ENCODE measurements around the gene ANTXRL. TPM values are rescaled to one million over a fixed set of nuclear protein-coding genes. Genes with fewer than 3 reads are reported as not detected.

Gene ANTXRL
- total and polyA plus RNA-seq, 2 experiments from 2014 or later: not detected

DNA sequence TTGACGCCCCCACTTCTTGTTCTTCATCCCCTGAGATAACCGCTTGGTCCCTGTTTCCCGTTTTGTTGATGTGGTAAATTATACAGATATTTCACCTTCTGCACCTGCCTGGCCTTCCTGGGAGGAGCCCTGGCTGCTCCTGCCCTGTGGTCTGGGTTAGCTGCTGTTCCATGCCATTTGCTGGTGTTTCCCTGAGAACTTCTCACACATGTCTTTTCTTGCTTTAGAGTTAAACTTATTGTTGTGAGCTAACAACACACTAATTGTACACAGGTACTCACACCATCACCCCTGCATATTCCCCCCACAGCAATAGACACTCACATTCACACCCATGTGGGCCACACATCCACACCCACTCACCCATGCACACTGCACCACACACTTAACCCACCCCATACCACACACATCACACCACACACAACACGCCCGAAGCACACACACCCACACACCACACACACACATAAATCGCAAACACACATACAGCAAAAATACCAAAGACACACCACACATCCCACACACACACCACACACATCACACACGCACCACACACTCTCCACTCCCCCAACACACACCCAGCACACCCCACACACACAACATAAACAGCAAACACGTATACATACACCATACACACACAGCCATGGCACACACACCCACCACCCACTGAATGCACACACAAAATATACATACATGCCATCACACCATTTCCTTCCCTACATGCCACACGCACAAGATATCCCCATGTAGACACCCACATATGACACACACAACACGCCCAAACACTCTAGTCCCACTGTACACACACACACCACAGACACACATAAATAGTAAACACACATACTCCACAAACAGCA lies 19.4 kb upstream of the ANTXRL start:
- H3K4me3 Mint-ChIP-seq: no peak overlapping the region
- H3K36me3 Mint-ChIP-seq (ENCODE audit: low read depth): no peaks in the 10 kb centered on the region; the same call in 2 of the 3 replicates
- H3K4me1 ChIP-seq (ENCODE audit: insufficient read depth): no peaks in the 10 kb centered on the region
- no peak overlapping the region for H3K27ac ChIP-seq (ENCODE audit: low read depth)
- ATAC-seq: no peak
- no peaks in the 10 kb centered on the region for H3K79me2 ChIP-seq (replicated peaks; ENCODE audit: insufficient read depth)
- no peaks in the 10 kb centered on the region for H3F3A ChIP-seq (replicated peaks; ENCODE audit: low read depth)
- no peaks in the 10 kb centered on the region for H3K27me3 ChIP-seq (ENCODE audit: insufficient read depth)
- no peak for TF ChIP-seq REST (IDR thresholded peaks at IDR 0.05; ENCODE audit: unreplicated experiment)
- TF ChIP-seq JUNB (IDR thresholded peaks at IDR 0.05; ENCODE audit: unreplicated experiment): no peak
- TF ChIP-seq CREB1 (CRISPR knock-in tag; IDR thresholded peaks at IDR 0.05; ENCODE audit: low read depth): no peak
- TF ChIP-seq, protein P1, sequence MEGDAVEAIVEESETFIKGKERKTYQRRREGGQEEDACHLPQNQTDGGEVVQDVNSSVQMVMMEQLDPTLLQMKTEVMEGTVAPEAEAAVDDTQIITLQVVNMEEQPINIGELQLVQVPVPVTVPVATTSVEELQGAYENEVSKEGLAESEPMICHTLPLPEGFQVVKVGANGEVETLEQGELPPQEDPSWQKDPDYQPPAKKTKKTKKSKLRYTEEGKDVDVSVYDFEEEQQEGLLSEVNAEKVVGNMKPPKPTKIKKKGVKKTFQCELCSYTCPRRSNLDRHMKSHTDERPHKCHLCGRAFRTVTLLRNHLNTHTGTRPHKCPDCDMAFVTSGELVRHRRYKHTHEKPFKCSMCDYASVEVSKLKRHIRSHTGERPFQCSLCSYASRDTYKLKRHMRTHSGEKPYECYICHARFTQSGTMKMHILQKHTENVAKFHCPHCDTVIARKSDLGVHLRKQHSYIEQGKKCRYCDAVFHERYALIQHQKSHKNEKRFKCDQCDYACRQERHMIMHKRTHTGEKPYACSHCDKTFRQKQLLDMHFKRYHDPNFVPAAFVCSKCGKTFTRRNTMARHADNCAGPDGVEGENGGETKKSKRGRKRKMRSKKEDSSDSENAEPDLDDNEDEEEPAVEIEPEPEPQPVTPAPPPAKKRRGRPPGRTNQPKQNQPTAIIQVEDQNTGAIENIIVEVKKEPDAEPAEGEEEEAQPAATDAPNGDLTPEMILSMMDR (conservative IDR thresholded peaks at IDR 0.05; ENCODE audit: low read depth in 2 of 2): no peak
- no peak for TF ChIP-seq NANOG (IDR thresholded peaks at IDR 0.05; ENCODE audit: borderline replicate concordance)
- TF ChIP-seq POLR2AphosphoS5 (IDR thresholded peaks at IDR 0.05; ENCODE audit: low read depth): no peak
- TF ChIP-seq ETS1 (IDR thresholded peaks at IDR 0.05): no peak
- no peak for TF ChIP-seq ZNF114 (CRISPR knock-in tag; IDR thresholded peaks at IDR 0.05)
- no peak for TF ChIP-seq EZH2phosphoT487 (IDR thresholded peaks at IDR 0.05; ENCODE audit: unreplicated experiment)
- TF ChIP-seq, protein P2, sequence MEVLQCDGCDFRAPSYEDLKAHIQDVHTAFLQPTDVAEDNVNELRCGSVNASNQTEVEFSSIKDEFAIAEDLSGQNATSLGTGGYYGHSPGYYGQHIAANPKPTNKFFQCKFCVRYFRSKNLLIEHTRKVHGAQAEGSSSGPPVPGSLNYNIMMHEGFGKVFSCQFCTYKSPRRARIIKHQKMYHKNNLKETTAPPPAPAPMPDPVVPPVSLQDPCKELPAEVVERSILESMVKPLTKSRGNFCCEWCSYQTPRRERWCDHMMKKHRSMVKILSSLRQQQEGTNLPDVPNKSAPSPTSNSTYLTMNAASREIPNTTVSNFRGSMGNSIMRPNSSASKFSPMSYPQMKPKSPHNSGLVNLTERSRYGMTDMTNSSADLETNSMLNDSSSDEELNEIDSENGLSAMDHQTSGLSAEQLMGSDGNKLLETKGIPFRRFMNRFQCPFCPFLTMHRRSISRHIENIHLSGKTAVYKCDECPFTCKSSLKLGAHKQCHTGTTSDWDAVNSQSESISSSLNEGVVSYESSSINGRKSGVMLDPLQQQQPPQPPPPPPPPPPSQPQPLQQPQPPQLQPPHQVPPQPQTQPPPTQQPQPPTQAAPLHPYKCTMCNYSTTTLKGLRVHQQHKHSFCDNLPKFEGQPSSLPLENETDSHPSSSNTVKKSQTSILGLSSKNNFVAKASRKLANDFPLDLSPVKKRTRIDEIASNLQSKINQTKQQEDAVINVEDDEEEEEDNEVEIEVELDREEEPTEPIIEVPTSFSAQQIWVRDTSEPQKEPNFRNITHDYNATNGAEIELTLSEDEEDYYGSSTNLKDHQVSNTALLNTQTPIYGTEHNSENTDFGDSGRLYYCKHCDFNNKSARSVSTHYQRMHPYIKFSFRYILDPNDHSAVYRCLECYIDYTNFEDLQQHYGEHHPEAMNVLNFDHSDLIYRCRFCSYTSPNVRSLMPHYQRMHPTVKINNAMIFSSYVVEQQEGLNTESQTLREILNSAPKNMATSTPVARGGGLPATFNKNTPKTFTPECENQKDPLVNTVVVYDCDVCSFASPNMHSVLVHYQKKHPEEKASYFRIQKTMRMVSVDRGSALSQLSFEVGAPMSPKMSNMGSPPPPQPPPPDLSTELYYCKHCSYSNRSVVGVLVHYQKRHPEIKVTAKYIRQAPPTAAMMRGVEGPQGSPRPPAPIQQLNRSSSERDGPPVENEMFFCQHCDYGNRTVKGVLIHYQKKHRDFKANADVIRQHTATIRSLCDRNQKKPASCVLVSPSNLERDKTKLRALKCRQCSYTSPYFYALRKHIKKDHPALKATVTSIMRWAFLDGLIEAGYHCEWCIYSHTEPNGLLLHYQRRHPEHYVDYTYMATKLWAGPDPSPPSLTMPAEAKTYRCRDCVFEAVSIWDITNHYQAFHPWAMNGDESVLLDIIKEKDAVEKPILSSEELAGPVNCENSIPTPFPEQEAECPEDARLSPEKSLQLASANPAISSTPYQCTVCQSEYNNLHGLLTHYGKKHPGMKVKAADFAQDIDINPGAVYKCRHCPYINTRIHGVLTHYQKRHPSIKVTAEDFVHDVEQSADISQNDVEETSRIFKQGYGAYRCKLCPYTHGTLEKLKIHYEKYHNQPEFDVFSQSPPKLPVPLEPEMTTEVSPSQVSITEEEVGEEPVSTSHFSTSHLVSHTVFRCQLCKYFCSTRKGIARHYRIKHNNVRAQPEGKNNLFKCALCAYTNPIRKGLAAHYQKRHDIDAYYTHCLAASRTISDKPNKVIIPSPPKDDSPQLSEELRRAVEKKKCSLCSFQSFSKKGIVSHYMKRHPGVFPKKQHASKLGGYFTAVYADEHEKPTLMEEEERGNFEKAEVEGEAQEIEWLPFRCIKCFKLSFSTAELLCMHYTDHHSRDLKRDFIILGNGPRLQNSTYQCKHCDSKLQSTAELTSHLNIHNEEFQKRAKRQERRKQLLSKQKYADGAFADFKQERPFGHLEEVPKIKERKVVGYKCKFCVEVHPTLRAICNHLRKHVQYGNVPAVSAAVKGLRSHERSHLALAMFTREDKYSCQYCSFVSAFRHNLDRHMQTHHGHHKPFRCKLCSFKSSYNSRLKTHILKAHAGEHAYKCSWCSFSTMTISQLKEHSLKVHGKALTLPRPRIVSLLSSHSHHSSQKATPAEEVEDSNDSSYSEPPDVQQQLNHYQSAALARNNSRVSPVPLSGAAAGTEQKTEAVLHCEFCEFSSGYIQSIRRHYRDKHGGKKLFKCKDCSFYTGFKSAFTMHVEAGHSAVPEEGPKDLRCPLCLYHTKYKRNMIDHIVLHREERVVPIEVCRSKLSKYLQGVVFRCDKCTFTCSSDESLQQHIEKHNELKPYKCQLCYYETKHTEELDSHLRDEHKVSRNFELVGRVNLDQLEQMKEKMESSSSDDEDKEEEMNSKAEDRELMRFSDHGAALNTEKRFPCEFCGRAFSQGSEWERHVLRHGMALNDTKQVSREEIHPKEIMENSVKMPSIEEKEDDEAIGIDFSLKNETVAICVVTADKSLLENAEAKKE (CRISPR knock-in tag; IDR thresholded peaks at IDR 0.05): no peak
- TF ChIP-seq EZH2 (IDR thresholded peaks at IDR 0.05; ENCODE audit: low read depth, unreplicated experiment): no peak
- no peak for TF ChIP-seq STAT1 (IDR thresholded peaks at IDR 0.05; ENCODE audit: unreplicated experiment)
- TF ChIP-seq ZNF331 (CRISPR knock-in tag; IDR thresholded peaks at IDR 0.05; ENCODE audit: low read depth): no peak
- H3K4me3 ChIP-seq: no peak overlapping the region
- H3K27ac Mint-ChIP-seq: no peak overlapping the region
- H3K9me3 Mint-ChIP-seq: no peaks in the 10 kb centered on the region; the same call in 1 of the 3 replicates
- no peak overlapping the region for H3K4me2 ChIP-seq
- H3K9me2 ChIP-seq (ENCODE audit: insufficient read depth): no peaks in the 10 kb centered on the region
- no peaks in the 10 kb centered on the region for H4K20me1 ChIP-seq (replicated peaks; ENCODE audit: insufficient read depth)
- no peak overlapping the region for H2AFZ ChIP-seq
- H3K27me3 Mint-ChIP-seq (ENCODE audit: insufficient read depth, low read depth, poor library complexity): peaks cover 5% of the 10 kb centered on the region
- no peaks in the 10 kb centered on the region for H3K36me3 ChIP-seq (ENCODE audit: insufficient read depth)
- H3K4me1 Mint-ChIP-seq: peaks cover 3% of the 10 kb centered on the region; the same call in 1 of the 3 replicates
- DNase-seq (ENCODE audit: low spot score): no peak

Measured in GM23338 (cell line).